WERI-Rb-1 (cell line): Measurements from ENCODE around the gene CAMKMT.
A peak's percentile ranks its signal among the peaks of the same experiment; 100 is the strongest.

Experiments used
- DNase-seq: peaks from one replicate; pipeline ENCODE4 v3.0.0-alpha.2; 2020
- H3K27ac ChIP-seq: fragments of 250-450 bp; sonication (Bioruptor Pico); 2 replicates; pipeline ENCODE4 v1.5.1; 2020; ENCODE audit warnings: mild to moderate bottlenecking, moderate library complexity
- H3K27me3 ChIP-seq: fragments of 250-450 bp; sonication (Bioruptor Pico); 2 replicates; pipeline ENCODE4 v1.5.1; 2021; ENCODE audit warnings: mild to moderate bottlenecking, low read depth, moderate library complexity; ENCODE audit not compliant: insufficient read depth, severe bottlenecking
- H3K36me3 ChIP-seq: fragments of 250-450 bp; sonication (Bioruptor Pico); 2 replicates; pipeline ENCODE4 v1.5.1; 2020; ENCODE audit warnings: mild to moderate bottlenecking, moderate library complexity
- H3K4me3 ChIP-seq: 2 replicates; pipeline ENCODE4 v1.5.1; 2011; ENCODE audit warnings: low read depth, mild to moderate bottlenecking, control low read depth, low read length
- H3K9me3 ChIP-seq: fragments of 250-450 bp; sonication (Bioruptor Pico); 2 replicates; pipeline ENCODE4 v1.5.1; 2021; ENCODE audit warnings: mild to moderate bottlenecking, moderate library complexity; ENCODE audit not compliant: severe bottlenecking
- TF ChIP-seq, protein P1 (sequence below): IDR thresholded peaks from 2 replicates; pipeline ENCODE4 v1.5.1; 2011; ENCODE audit warnings: low read depth, mild to moderate bottlenecking, control low read depth, inconsistent platforms, low read length

Gene CAMKMT

DNA sequence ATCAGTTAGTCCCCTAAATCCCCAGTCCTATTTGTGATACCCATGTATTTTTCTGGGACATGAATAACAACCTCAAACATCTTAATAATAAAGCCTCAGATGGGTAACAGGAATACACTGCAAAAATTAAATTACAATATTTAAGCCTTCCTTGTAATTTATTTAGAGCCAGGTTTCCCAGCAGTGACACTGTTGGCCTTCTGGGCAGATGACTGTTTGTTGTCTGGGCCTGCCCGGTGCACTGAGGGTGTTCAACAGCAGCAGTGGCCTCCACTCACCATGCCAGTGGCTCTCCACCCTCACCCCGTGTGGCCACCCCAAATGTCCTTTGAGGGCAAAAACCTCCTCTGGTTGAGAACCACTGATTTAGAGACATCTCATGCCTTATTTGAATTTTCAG lies 309.5 kb downstream of the CAMKMT start:
- H3K27ac ChIP-seq, result peak overlapping the region; percentile 25; the same call in 1 of the 2 replicates
- TF ChIP-seq, protein P1, sequence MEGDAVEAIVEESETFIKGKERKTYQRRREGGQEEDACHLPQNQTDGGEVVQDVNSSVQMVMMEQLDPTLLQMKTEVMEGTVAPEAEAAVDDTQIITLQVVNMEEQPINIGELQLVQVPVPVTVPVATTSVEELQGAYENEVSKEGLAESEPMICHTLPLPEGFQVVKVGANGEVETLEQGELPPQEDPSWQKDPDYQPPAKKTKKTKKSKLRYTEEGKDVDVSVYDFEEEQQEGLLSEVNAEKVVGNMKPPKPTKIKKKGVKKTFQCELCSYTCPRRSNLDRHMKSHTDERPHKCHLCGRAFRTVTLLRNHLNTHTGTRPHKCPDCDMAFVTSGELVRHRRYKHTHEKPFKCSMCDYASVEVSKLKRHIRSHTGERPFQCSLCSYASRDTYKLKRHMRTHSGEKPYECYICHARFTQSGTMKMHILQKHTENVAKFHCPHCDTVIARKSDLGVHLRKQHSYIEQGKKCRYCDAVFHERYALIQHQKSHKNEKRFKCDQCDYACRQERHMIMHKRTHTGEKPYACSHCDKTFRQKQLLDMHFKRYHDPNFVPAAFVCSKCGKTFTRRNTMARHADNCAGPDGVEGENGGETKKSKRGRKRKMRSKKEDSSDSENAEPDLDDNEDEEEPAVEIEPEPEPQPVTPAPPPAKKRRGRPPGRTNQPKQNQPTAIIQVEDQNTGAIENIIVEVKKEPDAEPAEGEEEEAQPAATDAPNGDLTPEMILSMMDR, result no peak
- no peaks in the 10 kb centered on the region for H3K27me3 ChIP-seq
- no peak for DNase-seq
- H3K36me3 ChIP-seq, result no peaks in the 10 kb centered on the region
- H3K4me3 ChIP-seq, result no peak overlapping the region
- H3K9me3 ChIP-seq, result no peaks in the 10 kb centered on the region

DNA sequence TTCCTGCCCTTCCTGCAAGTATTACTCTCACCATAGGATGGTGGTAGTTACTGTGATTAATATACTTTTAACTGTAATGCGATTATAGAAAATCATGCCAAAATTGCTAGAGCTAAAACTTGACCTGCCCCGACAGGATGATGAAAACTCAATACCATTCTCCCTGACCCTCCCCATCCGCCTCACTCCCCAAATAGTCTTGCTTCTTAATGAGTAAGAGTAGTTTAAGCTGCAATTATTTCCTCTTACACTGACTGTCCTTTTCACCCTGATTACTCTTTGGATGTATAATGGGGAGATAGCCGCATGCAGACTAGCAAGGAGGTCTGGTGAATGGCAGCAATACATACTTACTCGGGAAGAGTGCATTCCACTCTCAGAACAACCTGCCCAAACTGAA lies 310.2 kb downstream of the CAMKMT start:
- Histone ChIP-seq H3K36me3 (no peaks in the 10 kb centered on the region), H3K9me3 (no peaks in the 10 kb centered on the region), H3K27me3 (no peaks in the 10 kb centered on the region), H3K27ac (peak overlapping the region; percentile 25; the same call in 1 of the 2 replicates), H3K4me3 (no peak overlapping the region)
- DNase-seq, result peak; percentile 50
- TF ChIP-seq, protein P1, result no peak

DNA sequence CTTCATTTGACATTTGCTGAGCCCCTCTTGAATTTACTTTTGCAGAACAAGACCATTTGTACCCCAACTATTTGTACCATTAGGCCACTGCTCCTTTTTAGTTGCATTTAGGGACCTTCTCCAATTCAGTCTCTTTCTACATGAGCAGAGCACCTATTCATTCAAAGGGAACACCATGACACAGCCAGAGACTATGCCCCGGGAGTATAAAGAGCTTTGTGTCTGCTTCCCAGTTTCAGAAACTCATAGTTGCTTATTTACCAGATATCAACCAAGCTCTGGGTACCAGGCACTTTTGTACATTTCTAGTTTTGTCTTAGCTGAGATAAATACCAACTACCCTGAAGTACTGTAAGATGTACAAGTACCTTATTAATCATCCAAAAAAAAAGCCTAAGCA lies 310.7 kb downstream of the CAMKMT start:
- Histone ChIP-seq H3K9me3 (no peaks in the 10 kb centered on the region), H3K27ac (no peak overlapping the region), H3K4me3 (no peak overlapping the region), H3K27me3 (no peaks in the 10 kb centered on the region), H3K36me3 (no peaks in the 10 kb centered on the region)
- no peak for DNase-seq
- TF ChIP-seq, protein P1, result no peak

DNA sequence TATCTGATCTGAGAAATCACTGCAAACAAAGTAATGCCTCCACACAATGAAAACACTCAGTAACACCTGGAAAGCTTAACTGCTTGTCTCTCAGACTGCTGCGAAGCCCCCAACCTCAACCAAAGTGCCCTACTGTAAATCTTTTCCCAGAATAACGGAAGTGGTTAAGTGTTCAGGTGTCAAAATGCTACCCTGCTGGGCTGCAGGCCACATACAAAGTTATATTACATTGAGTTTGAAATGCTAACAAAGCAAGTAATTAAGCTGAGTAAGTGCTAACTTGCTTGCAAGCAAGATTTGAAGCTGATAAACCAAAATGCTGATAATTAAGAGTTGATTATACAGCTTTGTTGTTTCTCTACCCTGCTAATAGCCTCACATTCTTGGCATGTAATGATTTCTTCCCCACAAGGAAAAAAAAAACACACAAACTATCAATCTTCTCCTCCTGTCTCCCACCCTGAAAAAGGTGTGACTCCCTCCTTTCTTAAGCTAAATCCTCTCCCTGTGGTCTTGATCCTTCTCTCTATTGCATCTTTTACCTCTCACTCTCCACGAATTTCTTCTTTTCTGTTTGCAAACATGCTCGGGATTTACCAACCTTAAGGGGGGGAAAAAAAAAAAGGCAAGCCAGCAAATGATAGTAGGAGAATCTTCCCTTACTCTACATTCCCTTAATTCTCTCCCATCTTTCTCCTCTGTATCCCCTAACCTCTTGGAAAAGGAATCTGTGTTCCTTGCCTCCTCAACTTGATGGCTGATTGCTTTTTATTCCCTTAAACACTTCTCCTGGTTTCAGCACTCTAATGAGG lies 312.9 kb downstream of the CAMKMT start:
- H3K27ac ChIP-seq, result no peak overlapping the region
- TF ChIP-seq, protein P1, result no peak
- DNase-seq, result no peak
- H3K36me3 ChIP-seq, result no peaks in the 10 kb centered on the region
- H3K4me3 ChIP-seq, result no peak overlapping the region
- no peaks in the 10 kb centered on the region for H3K9me3 ChIP-seq
- H3K27me3 ChIP-seq, result no peaks in the 10 kb centered on the region

DNA sequence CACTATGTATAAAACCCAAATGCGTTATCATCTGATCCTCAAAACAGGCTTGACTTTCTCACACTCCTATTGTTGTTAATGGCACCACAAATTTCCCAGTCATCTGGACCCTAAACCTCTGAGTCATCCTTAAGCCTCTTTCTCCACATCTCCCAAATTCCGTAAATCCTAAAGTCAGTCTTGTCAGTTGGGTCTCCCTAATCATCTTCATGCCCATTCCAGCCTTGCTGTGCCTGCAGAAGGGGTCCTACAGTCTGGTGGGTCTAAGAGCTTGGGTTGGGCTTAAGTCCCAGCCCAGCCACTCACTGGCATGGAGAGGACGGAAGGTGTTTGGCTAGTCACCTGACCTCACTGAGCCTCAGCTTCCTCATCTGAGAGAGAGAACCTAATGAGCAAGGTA lies 314.6 kb downstream of the CAMKMT start:
- no peak overlapping the region for H3K27ac ChIP-seq
- no peaks in the 10 kb centered on the region for H3K27me3 ChIP-seq

More for the DNA sequence above, 314.6 kb downstream of the CAMKMT start:
- Histone ChIP-seq H3K4me3 (no peak overlapping the region), H3K36me3 (no peaks in the 10 kb centered on the region), H3K9me3 (no peaks in the 10 kb centered on the region)
- TF ChIP-seq, protein P1, result no peak
- no peak for DNase-seq
